Measurements from ENCODE around the gene PDS5B.

- peak; percentile 76 to 89 for TF ChIP-seq CTCF (conservative IDR thresholded peaks at IDR 0.05; ENCODE audit: low read depth in 2 of 2)
- no peak for TF ChIP-seq EZH2 (IDR thresholded peaks at IDR 0.05; ENCODE audit: low read depth, unreplicated experiment)
- TF ChIP-seq, protein P1, sequence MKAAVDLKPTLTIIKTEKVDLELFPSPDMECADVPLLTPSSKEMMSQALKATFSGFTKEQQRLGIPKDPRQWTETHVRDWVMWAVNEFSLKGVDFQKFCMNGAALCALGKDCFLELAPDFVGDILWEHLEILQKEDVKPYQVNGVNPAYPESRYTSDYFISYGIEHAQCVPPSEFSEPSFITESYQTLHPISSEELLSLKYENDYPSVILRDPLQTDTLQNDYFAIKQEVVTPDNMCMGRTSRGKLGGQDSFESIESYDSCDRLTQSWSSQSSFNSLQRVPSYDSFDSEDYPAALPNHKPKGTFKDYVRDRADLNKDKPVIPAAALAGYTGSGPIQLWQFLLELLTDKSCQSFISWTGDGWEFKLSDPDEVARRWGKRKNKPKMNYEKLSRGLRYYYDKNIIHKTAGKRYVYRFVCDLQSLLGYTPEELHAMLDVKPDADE (IDR thresholded peaks at IDR 0.05) = no peak
- no peak for TF ChIP-seq POLR2AphosphoS5 (IDR thresholded peaks at IDR 0.05; ENCODE audit: low read depth)
- no peak for TF ChIP-seq EZH2phosphoT487 (IDR thresholded peaks at IDR 0.05; ENCODE audit: unreplicated experiment)
- TF ChIP-seq CREB1 (CRISPR knock-in tag; IDR thresholded peaks at IDR 0.05; ENCODE audit: low read depth) = no peak
- no peak for TF ChIP-seq REST (IDR thresholded peaks at IDR 0.05; ENCODE audit: unreplicated experiment)
- no peak for TF ChIP-seq STAT1 (IDR thresholded peaks at IDR 0.05; ENCODE audit: unreplicated experiment)
- TF ChIP-seq JUNB (IDR thresholded peaks at IDR 0.05; ENCODE audit: unreplicated experiment) = no peak
- no peak for TF ChIP-seq NANOG (IDR thresholded peaks at IDR 0.05; ENCODE audit: borderline replicate concordance)
These were observed 53.4 kb downstream of the PDS5B start for GRCh38 chr13:32639502-32640105.

Measured in GM23338 (cell line).